B cell (primary cell): ENCODE results near the gene LHFPL6. TPM values are rescaled to one million over a fixed set of nuclear protein-coding genes. Genes with fewer than 3 reads are reported as not detected.

Source experiments
- ATAC-seq: fragments of 200-7000 bp; cut with Tn5 transposase; one replicate; pipeline ENCODE4 v1.10.0; 2021; ENCODE audit warnings: low read depth, mild to moderate bottlenecking, moderate number of reproducible peaks, moderate library complexity
- CTCF ChIA-PET: fragments of 350-600 bp; sonication (Branson Sonifier 250); formaldehyde crosslinking; loops from one replicate; lab custom pipeline; 2021; ENCODE audit warnings: antibody characterized with exemption, inconsistent platforms; lab: Charles Lee
- POLR2A ChIA-PET: fragments of 350-600 bp; sonication (Branson Sonifier 250); formaldehyde crosslinking; loops from one replicate; lab custom pipeline; 2021; ENCODE audit warnings: antibody characterized with exemption; lab: Charles Lee
- DNase-seq: peaks from one replicate; pipeline ENCODE4 v3.0.0; 2013
- H2AFZ ChIP-seq: 2 replicates; pipeline ENCODE4 v1.6.1; 2012; ENCODE audit warnings: mild to moderate bottlenecking, low read depth, low read length; ENCODE audit not compliant: insufficient read depth, poor library complexity, severe bottlenecking
- H3K27ac ChIP-seq, 2 donors: 1 replicate in 1 of 2; 2 replicates in 1 of 2; pipeline ENCODE4 v1.5.1; 2012 to 2013; ENCODE audit warnings: low read length in 2 of 2, mild to moderate bottlenecking in 2 of 2, moderate library complexity in 1 of 2
- H3K27me3 ChIP-seq, 4 experiments: fragments of 200-600 bp in 1 of 4; sonication (generic) in 1 of 4; replicated peaks in 1 of 4; 1 replicate in 2 of 4; 2 replicates in 2 of 4; pipeline versions ENCODE4 v1.6.1 to v1.7.0; 2013 to 2016; ENCODE audit warnings: low read length in 3 of 4, mild to moderate bottlenecking in 2 of 4, mixed read lengths in 1 of 4, moderate library complexity in 1 of 4; ENCODE audit not compliant: insufficient read depth in 4 of 4, control insufficient read depth in 3 of 4; ENCODE audit errors: control extremely low read depth in 1 of 4
- H3K36me3 ChIP-seq, 2 experiments: replicated peaks in 1 of 2; 1 replicate in 1 of 2; 2 replicates in 1 of 2; pipeline versions ENCODE4 v1.6.1 to v1.7.1; 2013; ENCODE audit warnings: low read length in 1 of 2; ENCODE audit not compliant: insufficient read depth in 2 of 2, control insufficient read depth in 1 of 2; ENCODE audit errors: control extremely low read depth in 1 of 2, extremely low read depth in 1 of 2
- H3K4me1 ChIP-seq, 2 donors: fragments of 200-600 bp in 1 of 2; sonication (generic) in 1 of 2; 1 replicate in 1 of 2; 2 replicates in 1 of 2; pipeline versions ENCODE4 v1.5.1 to v1.6.1; 2013 to 2017; ENCODE audit warnings: low read length in 2 of 2; ENCODE audit not compliant: control insufficient read depth in 2 of 2, insufficient read depth in 2 of 2
- H3K4me2 ChIP-seq: replicated peaks from 2 replicates; pipeline ENCODE3; 2012; ENCODE audit warnings: mild to moderate bottlenecking, low read depth, low read length; ENCODE audit not compliant: poor library complexity, severe bottlenecking
- H3K4me3 ChIP-seq, 5 experiments: fragments of 200-600 bp in 1 of 5; sonication (generic) in 1 of 5; 1 replicate in 3 of 5; 2 replicates in 2 of 5; pipeline versions ENCODE4 v1.5.1 to v1.7.0; 2011 to 2016; ENCODE audit warnings: low read length in 4 of 5, mild to moderate bottlenecking in 4 of 5, low read depth in 2 of 5, control low read depth in 1 of 5, moderate library complexity in 1 of 5; ENCODE audit not compliant: insufficient read depth in 1 of 5; ENCODE audit errors: control extremely low read depth in 1 of 5, extremely low read depth in 1 of 5
- H3K79me2 ChIP-seq: fragments of 200-600 bp; sonication (generic); one replicate; pipeline ENCODE4 v1.6.0; 2016; ENCODE audit warnings: low read length; ENCODE audit not compliant: control insufficient read depth, insufficient read depth
- H3K9ac ChIP-seq: fragments of 200-600 bp; sonication (generic); 2 replicates; pipeline ENCODE4 v1.6.1; 2017; ENCODE audit warnings: mild to moderate bottlenecking, low read length, moderate library complexity
- H3K9me3 ChIP-seq, 3 donors: one replicate each; pipeline versions ENCODE4 v1.6.1 to v1.7.1; 2013; ENCODE audit warnings: low read length in 2 of 3; ENCODE audit not compliant: control insufficient read depth in 2 of 3, insufficient read depth in 1 of 3; ENCODE audit errors: control extremely low read depth in 1 of 3
- H4K20me1 ChIP-seq: 2 replicates; pipeline ENCODE4 v1.6.0; 2012; ENCODE audit warnings: mild to moderate bottlenecking, low read length; ENCODE audit not compliant: insufficient read depth, control insufficient read depth, poor library complexity, severe bottlenecking
- H3K27ac Mint-ChIP-seq: one replicate; pipeline ENCODE4 v1.8.0; 2021; ENCODE audit warnings: mixed read lengths
- H3K27me3 Mint-ChIP-seq: one replicate; pipeline ENCODE4 v1.8.0; 2021; ENCODE audit warnings: mixed read lengths
- H3K4me1 Mint-ChIP-seq: one replicate; pipeline ENCODE4 v1.8.0; 2021; ENCODE audit warnings: mixed read lengths
- H3K4me3 Mint-ChIP-seq: one replicate; pipeline ENCODE4 v1.8.0; 2021; ENCODE audit warnings: mixed read lengths
- H3K9me3 Mint-ChIP-seq: one replicate; pipeline ENCODE4 v1.8.0; 2022; ENCODE audit warnings: mixed read lengths; ENCODE audit not compliant: insufficient read depth
- EZH2 ChIP-seq: IDR thresholded peaks from 2 replicates; pipeline ENCODE4 v1.6.1; 2012; ENCODE audit warnings: borderline replicate concordance, low read depth, mild to moderate bottlenecking, moderate library complexity, low read length; ENCODE audit not compliant: insufficient read depth, poor library complexity, severe bottlenecking
- WGBS: methylation state at CpG from one replicate; pipeline ENCODE4 v1.1.5; 2013; ENCODE audit warnings: missing lambda C conversion rate; ENCODE audit not compliant: insufficient coverage; 5-methylcytosine and 5-hydroxymethylcytosine counted together
- intact Hi-C: fragments of 100-400 bp; cut with micrococcal nuclease; formaldehyde crosslinking; loops from one replicate; pipeline ENCODE4 v1.10.0; 2022
- polyA plus RNA-seq: library from polyadenylated mRNA; depleted of rRNA; stranded (reverse); fragments of >200 nt; gene quantifications from 2 replicates; pipeline ENCODE4 v1.2.3, GENCODE V29; 2012
- total RNA-seq, 2 donors: library from RNA; stranded (reverse); fragments of 120-200 nt in 1 of 2; gene quantifications; 1 replicate in 1 of 2; 2 replicates in 1 of 2; pipeline versions ENCODE4 v1.2.3 to v1.2.4, GENCODE V29; 2013 to 2022
- TF ChIP-seq, protein P1 (sequence below): fragments of 200-600 bp; IDR thresholded peaks from one replicate; pipeline ENCODE4 v1.8.0; 2022; ENCODE audit warnings: antibody characterized with exemption, mild to moderate bottlenecking

LHFPL6 gene
- total and polyA plus RNA-seq, 2 donors (not counting 1 experiment from before 2014, with no cell fraction given): 0.01 TPM; not detected in 1

DNA sequence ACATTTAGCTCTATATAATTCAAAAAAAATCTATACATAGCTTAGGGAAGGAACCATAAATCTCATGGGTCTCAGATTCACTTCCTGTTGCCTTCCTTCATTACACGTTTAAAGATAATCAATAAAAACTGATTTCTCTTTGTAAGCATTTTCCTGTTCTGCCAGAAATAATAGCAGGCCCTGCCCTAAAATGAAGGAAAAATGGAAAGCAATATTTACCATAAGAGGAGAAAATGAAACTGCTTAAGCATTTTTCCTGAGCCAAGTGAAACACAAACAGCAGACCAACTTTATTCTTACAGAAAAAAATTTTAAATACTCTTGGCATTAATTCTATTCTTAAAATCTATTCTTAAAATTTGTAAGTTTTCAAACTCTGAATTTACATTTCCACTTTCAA lies 4.0 kb downstream of the LHFPL6 start:
- no peak for ATAC-seq
- no peaks in the 10 kb centered on the region for H3K9me3 Mint-ChIP-seq
- H3K4me1 Mint-ChIP-seq: peaks cover 15% of the 10 kb centered on the region
- no peak overlapping the region for H3K27ac Mint-ChIP-seq
- Histone ChIP-seq H3K4me2 (no peak overlapping the region), H4K20me1 (no peaks in the 10 kb centered on the region), H3K4me3 (no peak overlapping the region), H3K27ac (no peak overlapping the region), H3K79me2 (no peaks in the 10 kb centered on the region), H3K9me3 (no peaks in the 10 kb centered on the region), H3K4me1 (peaks cover 12 to 15% of the 10 kb centered on the region in 2 donors), H2AFZ (no peak overlapping the region), H3K27me3 (peaks cover 0 to 26% (median 13%) of the 10 kb centered on the region in 4 experiments), H3K9ac (no peak overlapping the region), H3K36me3 (no peaks in the 10 kb centered on the region)
- peaks cover 26% of the 10 kb centered on the region for H3K27me3 Mint-ChIP-seq
- intact Hi-C loops: no loop called here
- CTCF ChIA-PET: interaction anchor here (2.0 kb wide), 1 partner anchor 13 kb away, joined by 6 read pairs; no protein-coding TSS in a partner anchor
- no CpG with 5 or more reads among the region's 1 CpG for WGBS
- no peak overlapping the region for H3K4me3 Mint-ChIP-seq
- POLR2A ChIA-PET: no interaction called here
- no peak for TF ChIP-seq EZH2
- DNase-seq: no peak

DNA sequence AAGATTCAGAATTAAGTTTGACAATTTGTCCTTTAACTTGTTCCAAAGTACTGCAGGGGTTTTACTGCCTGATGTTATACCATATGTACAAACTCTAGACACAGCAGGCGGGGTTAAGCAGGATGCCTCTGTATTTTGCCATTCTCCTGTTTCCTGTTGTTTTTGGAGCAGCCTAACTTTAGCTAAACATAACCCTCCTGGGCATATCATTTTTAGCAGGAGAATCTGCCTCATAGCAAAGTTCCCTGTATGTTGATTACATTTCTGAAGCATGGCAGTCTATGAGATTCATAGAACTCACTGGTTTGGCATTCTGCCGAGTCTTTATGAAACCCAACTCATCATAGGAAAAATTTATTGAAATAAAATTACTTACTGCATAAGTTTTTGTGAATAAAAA lies 5.2 kb downstream of the LHFPL6 start:
- ChIA-PET POLR2A (no interaction called here), CTCF (interaction anchor here (2.0 kb wide), 1 partner anchor 14 kb away, joined by 6 read pairs; no protein-coding TSS in a partner anchor)
- H2AFZ ChIP-seq: no peak overlapping the region
- no peak overlapping the region for H3K27ac Mint-ChIP-seq
- H3K4me1 ChIP-seq: peaks cover 8% of the 10 kb centered on the region in 2 donors
- peaks cover 18% of the 10 kb centered on the region for H3K27me3 Mint-ChIP-seq
- TF ChIP-seq, protein P1, sequence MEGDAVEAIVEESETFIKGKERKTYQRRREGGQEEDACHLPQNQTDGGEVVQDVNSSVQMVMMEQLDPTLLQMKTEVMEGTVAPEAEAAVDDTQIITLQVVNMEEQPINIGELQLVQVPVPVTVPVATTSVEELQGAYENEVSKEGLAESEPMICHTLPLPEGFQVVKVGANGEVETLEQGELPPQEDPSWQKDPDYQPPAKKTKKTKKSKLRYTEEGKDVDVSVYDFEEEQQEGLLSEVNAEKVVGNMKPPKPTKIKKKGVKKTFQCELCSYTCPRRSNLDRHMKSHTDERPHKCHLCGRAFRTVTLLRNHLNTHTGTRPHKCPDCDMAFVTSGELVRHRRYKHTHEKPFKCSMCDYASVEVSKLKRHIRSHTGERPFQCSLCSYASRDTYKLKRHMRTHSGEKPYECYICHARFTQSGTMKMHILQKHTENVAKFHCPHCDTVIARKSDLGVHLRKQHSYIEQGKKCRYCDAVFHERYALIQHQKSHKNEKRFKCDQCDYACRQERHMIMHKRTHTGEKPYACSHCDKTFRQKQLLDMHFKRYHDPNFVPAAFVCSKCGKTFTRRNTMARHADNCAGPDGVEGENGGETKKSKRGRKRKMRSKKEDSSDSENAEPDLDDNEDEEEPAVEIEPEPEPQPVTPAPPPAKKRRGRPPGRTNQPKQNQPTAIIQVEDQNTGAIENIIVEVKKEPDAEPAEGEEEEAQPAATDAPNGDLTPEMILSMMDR: no peak
- no peaks in the 10 kb centered on the region for H3K9me3 ChIP-seq
- H3K27me3 ChIP-seq: peaks cover 0 to 20% (median 10%) of the 10 kb centered on the region in 4 experiments
- H3K36me3 ChIP-seq: no peaks in the 10 kb centered on the region
- H3K9me3 Mint-ChIP-seq: no peaks in the 10 kb centered on the region
- peaks cover 9% of the 10 kb centered on the region for H3K4me1 Mint-ChIP-seq
- ATAC-seq (no peak), DNase-seq (no peak)
- intact Hi-C loops: no loop called here
- H3K4me3 ChIP-seq: no peak overlapping the region
- no peaks in the 10 kb centered on the region for H3K79me2 ChIP-seq
- no peak overlapping the region for H3K4me2 ChIP-seq
- no CpG with 5 or more reads among the region's 2 CpGs for WGBS
- no peak overlapping the region for H3K9ac ChIP-seq
- H3K4me3 Mint-ChIP-seq: no peak overlapping the region
- H3K27ac ChIP-seq: no peak overlapping the region
- no peaks in the 10 kb centered on the region for H4K20me1 ChIP-seq
